HUES48 (cell line): ENCODE results near the gene IFIT2.
"Not testable (repeated sequence)": the region's sequence is repeated elsewhere in the genome, so short reads cannot be mapped to it uniquely, and the experiment has no call there.

Experiments
- H3K27ac ChIP-seq: one replicate; pipeline ENCODE4 v1.7.0; 2013; ENCODE audit warnings: low read depth, low read length, inconsistent platforms
- H3K27me3 ChIP-seq: 2 replicates; pipeline ENCODE4 v1.6.1; 2013; ENCODE audit warnings: mild to moderate bottlenecking, low read length; ENCODE audit not compliant: control insufficient read depth, insufficient read depth
- H3K36me3 ChIP-seq: 2 replicates; pipeline ENCODE4 v1.6.1; 2013; ENCODE audit warnings: low read length; ENCODE audit not compliant: control insufficient read depth, insufficient read depth
- H3K4me1 ChIP-seq: 2 replicates; pipeline ENCODE4 v1.6.1; 2013; ENCODE audit warnings: mild to moderate bottlenecking, low read length; ENCODE audit not compliant: control insufficient read depth, insufficient read depth
- H3K4me3 ChIP-seq: 2 replicates; pipeline ENCODE4 v1.5.1; 2013; ENCODE audit warnings: mild to moderate bottlenecking, low read depth, low read length
- H3K9ac ChIP-seq: 2 replicates; pipeline ENCODE4 v1.6.1; 2013; ENCODE audit warnings: mild to moderate bottlenecking, low read depth, low read length, moderate library complexity
- H3K9me3 ChIP-seq: 2 replicates; pipeline ENCODE4 v1.6.1; 2013; ENCODE audit warnings: low read length; ENCODE audit not compliant: control insufficient read depth, insufficient read depth

Gene IFIT2

DNA sequence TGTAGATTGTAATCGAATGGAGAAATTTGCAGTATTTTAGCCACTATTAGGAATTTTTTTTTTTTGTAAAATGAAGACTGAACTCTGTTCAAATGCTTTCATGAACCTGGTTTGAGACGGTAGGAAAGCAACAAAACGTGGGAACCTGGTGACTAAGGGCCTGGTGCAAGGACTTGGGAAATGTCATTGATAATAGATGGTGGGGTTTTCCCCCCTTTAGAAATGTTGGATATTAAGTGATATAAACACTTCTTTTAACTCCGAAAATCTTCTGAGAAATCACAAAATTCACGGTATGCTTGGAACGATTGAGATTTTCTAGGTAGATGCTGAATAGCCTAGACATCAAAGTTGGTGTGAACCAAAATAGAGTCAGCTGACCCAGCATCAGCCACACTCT is 6.4 kb downstream of the IFIT2 start:
- Histone ChIP-seq H3K9ac (no peak overlapping the region), H3K27me3 (no peaks in the 10 kb centered on the region), H3K4me1 (0 out of 2 replicates have a peak, but pooled peaks cover 4% of the 10 kb centered on the region), H3K36me3 (no peaks in the 10 kb centered on the region), H3K27ac (no peak overlapping the region), H3K4me3 (no peak overlapping the region), H3K9me3 (no peaks in the 10 kb centered on the region)

DNA sequence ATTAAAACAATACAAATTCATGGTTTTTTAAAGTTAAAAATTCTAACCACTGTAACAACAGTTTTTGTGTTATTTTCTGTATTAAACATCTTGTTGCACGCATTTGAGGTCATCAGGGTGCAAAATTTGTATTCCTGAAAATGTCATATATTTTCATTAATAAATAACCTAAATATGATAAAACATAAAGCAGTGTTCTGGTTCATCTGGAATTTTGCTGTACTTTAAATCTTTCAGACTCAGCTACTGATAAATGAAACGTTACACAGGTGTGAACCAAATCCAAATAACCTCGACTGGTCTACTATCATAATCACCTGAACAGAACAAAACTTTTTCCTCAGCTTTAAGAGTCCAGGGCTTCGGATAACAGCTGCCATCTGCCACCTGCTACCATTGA is 6.9 kb downstream of the IFIT2 start:
- no peaks in the 10 kb centered on the region for H3K9me3 ChIP-seq
- no peaks in the 10 kb centered on the region for H3K27me3 ChIP-seq

GRCh38 chr10:89309156-89310055 is 7.6 kb downstream of the IFIT2 start:
- Histone ChIP-seq H3K9me3 (no peaks in the 10 kb centered on the region), H3K27me3 (no peaks in the 10 kb centered on the region), H3K27ac (no peak overlapping the region), H3K36me3 (no peaks in the 10 kb centered on the region), H3K9ac (no peak overlapping the region), H3K4me1 (0 out of 2 replicates have a peak, but pooled peaks cover 4% of the 10 kb centered on the region), H3K4me3 (no peak overlapping the region)

More for the DNA sequence above, 6.9 kb downstream of the IFIT2 start:
- no peak overlapping the region for H3K27ac ChIP-seq
- H3K9ac ChIP-seq: no peak overlapping the region
- H3K4me1 ChIP-seq: 0 out of 2 replicates have a peak, but pooled peaks cover 4% of the 10 kb centered on the region
- no peak overlapping the region for H3K4me3 ChIP-seq
- no peaks in the 10 kb centered on the region for H3K36me3 ChIP-seq

- no peaks in the 10 kb centered on the region for H3K36me3 ChIP-seq
- H3K4me3 ChIP-seq: no peak overlapping the region
- no peak overlapping the region for H3K27ac ChIP-seq
- H3K27me3 ChIP-seq: no peaks in the 10 kb centered on the region
- H3K9ac ChIP-seq: no peak overlapping the region
- no peaks in the 10 kb centered on the region for H3K9me3 ChIP-seq
- H3K4me1 ChIP-seq: 0 out of 2 replicates have a peak, but pooled peaks cover 4% of the 10 kb centered on the region
Measured at GRCh38 chr10:89310056-89310893, 8.4 kb downstream of the IFIT2 start.

- H3K36me3 ChIP-seq: no peaks in the 10 kb centered on the region
- 0 out of 2 replicates have a peak, but pooled peaks cover 4% of the 10 kb centered on the region for H3K4me1 ChIP-seq
- H3K27me3 ChIP-seq: no peaks in the 10 kb centered on the region
- H3K27ac ChIP-seq: no peak overlapping the region
- H3K9ac ChIP-seq: no peak overlapping the region
- H3K9me3 ChIP-seq: no peaks in the 10 kb centered on the region
- H3K4me3 ChIP-seq: no peak overlapping the region
Measured at GRCh38 chr10:89312973-89313372, 11.1 kb downstream of the IFIT2 start.

- no peak overlapping the region for H3K27ac ChIP-seq
- no peaks in the 10 kb centered on the region for H3K27me3 ChIP-seq
- no peak overlapping the region for H3K9ac ChIP-seq
- no peak overlapping the region for H3K4me3 ChIP-seq
- H3K9me3 ChIP-seq: no peaks in the 10 kb centered on the region
- 0 out of 2 replicates have a peak, but pooled peaks cover 4% of the 10 kb centered on the region for H3K4me1 ChIP-seq
- H3K36me3 ChIP-seq: no peaks in the 10 kb centered on the region
Measured at GRCh38 chr10:89314676-89315075, 12.8 kb downstream of the IFIT2 start.

DNA sequence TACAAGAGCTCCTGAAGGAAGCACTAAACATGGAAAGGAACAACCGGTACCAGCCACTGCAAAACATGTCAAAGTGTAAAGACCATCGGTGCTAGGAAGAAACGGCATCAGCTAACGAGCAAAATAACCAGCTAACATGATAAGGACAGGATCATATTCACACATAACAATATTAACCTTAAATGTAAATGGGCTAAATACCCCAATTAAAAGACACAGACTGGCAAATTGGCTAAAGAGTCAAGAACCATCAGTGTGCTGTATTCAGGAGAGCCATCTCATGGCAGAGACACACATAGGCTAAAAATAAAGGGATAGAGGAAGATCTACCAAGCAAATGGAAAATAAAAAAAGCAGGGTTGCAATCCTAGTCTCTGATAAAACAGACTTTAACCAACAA is 16.2 kb downstream of the IFIT2 start:
- not testable (repeated sequence) for H3K36me3 ChIP-seq

GRCh38 chr10:89325081-89325480 is 23.2 kb downstream of the IFIT2 start:
- not testable (repeated sequence) for H3K4me3 ChIP-seq, H3K9me3 ChIP-seq, H3K9ac ChIP-seq, H3K36me3 ChIP-seq, H3K27me3 ChIP-seq, H3K27ac ChIP-seq
- peaks cover 18% of the 10 kb centered on the region for H3K4me1 ChIP-seq

More for the DNA sequence above, 16.2 kb downstream of the IFIT2 start:
- H3K9ac ChIP-seq, H3K4me3 ChIP-seq, H3K9me3 ChIP-seq, H3K27ac ChIP-seq, H3K27me3 ChIP-seq, H3K4me1 ChIP-seq: not testable (repeated sequence)

DNA sequence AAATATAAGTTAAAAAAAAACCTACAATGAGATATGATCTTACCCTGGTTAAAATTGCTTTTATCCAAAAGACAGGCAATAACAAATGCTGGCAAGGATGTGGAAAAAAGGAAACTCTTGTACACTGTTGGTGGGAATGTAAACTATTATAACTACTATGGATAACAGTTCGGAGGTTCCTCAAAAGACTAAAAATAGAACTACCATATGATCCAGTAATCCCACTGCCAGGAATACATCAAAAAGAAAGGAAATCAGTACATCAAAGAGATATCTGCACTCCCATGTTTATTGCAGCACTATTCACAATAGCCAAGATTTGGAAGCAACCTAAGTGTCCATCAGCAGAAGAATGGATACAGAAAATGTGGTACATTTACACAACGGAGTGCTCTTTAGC is 24.0 kb downstream of the IFIT2 start:
- H3K4me1 ChIP-seq: peaks cover 18% of the 10 kb centered on the region
- H3K4me3 ChIP-seq, H3K27ac ChIP-seq, H3K9ac ChIP-seq, H3K9me3 ChIP-seq, H3K27me3 ChIP-seq, H3K36me3 ChIP-seq: not testable (repeated sequence)

GRCh38 chr10:89327803-89328441 is 26.1 kb downstream of the IFIT2 start, which contains the start of gene IFIT3:
TSS of gene IFIT3 (plus strand) at chr10:89327997. CDS start at chr10:89328074, 77 bp downstream.
- Histone ChIP-seq H3K27ac (peak within 1 kb of the TSS; percentile 84), H3K4me3 (peak within 1 kb of the TSS; percentile 36; the same call in 1 of the 2 replicates), H3K4me1 (peaks cover 27% of the 10 kb centered on the region)

More at GRCh38 chr10:89327803-89328441, 26.1 kb downstream of the IFIT2 start, which contains the start of gene IFIT3:
- H3K27me3 ChIP-seq: no peaks in the 10 kb centered on the region
- no peaks in the 10 kb centered on the region for H3K36me3 ChIP-seq
- H3K9me3 ChIP-seq: no peaks in the 10 kb centered on the region
- peak within 1 kb of the TSS; percentile 61 for H3K9ac ChIP-seq
